Measurements from ENCODE around the gene PSMD9. TPM values are rescaled to one million over a fixed set of nuclear protein-coding genes. Genes with fewer than 3 reads are reported as not detected.

Gene PSMD9
- total RNA-seq, 1 experiment from 2014 or later: 86.4 TPM

- H3K27me3 ChIP-seq (replicated peaks; ENCODE audit: insufficient read depth, low read depth, low read length, poor library complexity): no peaks in the 10 kb centered on the region
- H3K4me3 ChIP-seq (ENCODE audit: low read depth, low read length, poor library complexity, severe bottlenecking): no peak overlapping the region
- BruUV-seq (replicated peaks): no TSS peak
- peaks cover 6% of the 10 kb centered on the region for H3K4me1 ChIP-seq (ENCODE audit: insufficient read depth, low read length, poor library complexity, severe bottlenecking)
- intact Hi-C loops (cut with micrococcal nuclease; ENCODE audit: unreplicated experiment): no loop called here
- no peak overlapping the region for H3K27ac ChIP-seq (ENCODE audit: low read depth, low read length, poor library complexity, severe bottlenecking)
- no peaks in the 10 kb centered on the region for H3K36me3 ChIP-seq (ENCODE audit: insufficient read depth, low read length, poor library complexity, severe bottlenecking)
- ChIA-PET CTCF (no interaction called here), POLR2A (ENCODE audit: low non-redundant PET) (no interaction called here)
- H3K9me3 ChIP-seq (ENCODE audit: low read depth, low read length, poor library complexity, severe bottlenecking): no peaks in the 10 kb centered on the region
- peak; percentile 40 for TF ChIP-seq CTCF (conservative IDR thresholded peaks at IDR 0.05; ENCODE audit: low read depth, low read length)
- no peak for TF ChIP-seq EZH2 (IDR thresholded peaks at IDR 0.05; ENCODE audit: borderline replicate concordance, low read depth, low read length, poor library complexity, severe bottlenecking)
- DNase-seq (ENCODE audit: low spot score): no peak
These were observed 67.0 kb downstream of the PSMD9 start for GRCh38 chr12:121955258-121956237.

GRCh38 chr12:121957861-121958515 is 69.4 kb downstream of the PSMD9 start:
- Histone ChIP-seq H3K4me1 (ENCODE audit: insufficient read depth, low read length, poor library complexity, severe bottlenecking) (peaks cover 6% of the 10 kb centered on the region), H3K4me3 (ENCODE audit: low read depth, low read length, poor library complexity, severe bottlenecking) (no peak overlapping the region), H3K27me3 (replicated peaks; ENCODE audit: insufficient read depth, low read depth, low read length, poor library complexity) (no peaks in the 10 kb centered on the region), H3K36me3 (ENCODE audit: insufficient read depth, low read length, poor library complexity, severe bottlenecking) (no peaks in the 10 kb centered on the region), H3K9me3 (ENCODE audit: low read depth, low read length, poor library complexity, severe bottlenecking) (no peaks in the 10 kb centered on the region), H3K27ac (ENCODE audit: low read depth, low read length, poor library complexity, severe bottlenecking) (no peak overlapping the region)
- DNase-seq (ENCODE audit: low spot score): no peak
- CTCF ChIA-PET: no interaction called here
- POLR2A ChIA-PET (ENCODE audit: low non-redundant PET): no interaction called here
- intact Hi-C loops (cut with micrococcal nuclease; ENCODE audit: unreplicated experiment): no loop called here
- no TSS peak for BruUV-seq (replicated peaks)
- TF ChIP-seq EZH2 (IDR thresholded peaks at IDR 0.05; ENCODE audit: borderline replicate concordance, low read depth, low read length, poor library complexity, severe bottlenecking): no peak
- TF ChIP-seq CTCF (conservative IDR thresholded peaks at IDR 0.05; ENCODE audit: low read depth, low read length): no peak

GRCh38 chr12:121958541-121959240 is 70.1 kb downstream of the PSMD9 start:
- H3K4me1 ChIP-seq (ENCODE audit: insufficient read depth, low read length, poor library complexity, severe bottlenecking): peaks cover 6% of the 10 kb centered on the region
- H3K4me3 ChIP-seq (ENCODE audit: low read depth, low read length, poor library complexity, severe bottlenecking): no peak overlapping the region
- H3K27ac ChIP-seq (ENCODE audit: low read depth, low read length, poor library complexity, severe bottlenecking): no peak overlapping the region
- ChIA-PET CTCF (no interaction called here), POLR2A (ENCODE audit: low non-redundant PET) (no interaction called here)
- intact Hi-C loops (cut with micrococcal nuclease; ENCODE audit: unreplicated experiment): no loop called here
- peak; percentile 14 for DNase-seq (ENCODE audit: low spot score)
- BruUV-seq (replicated peaks): no TSS peak
- no peaks in the 10 kb centered on the region for H3K9me3 ChIP-seq (ENCODE audit: low read depth, low read length, poor library complexity, severe bottlenecking)
- H3K27me3 ChIP-seq (replicated peaks; ENCODE audit: insufficient read depth, low read depth, low read length, poor library complexity): no peaks in the 10 kb centered on the region
- no peaks in the 10 kb centered on the region for H3K36me3 ChIP-seq (ENCODE audit: insufficient read depth, low read length, poor library complexity, severe bottlenecking)
- no peak for TF ChIP-seq EZH2 (IDR thresholded peaks at IDR 0.05; ENCODE audit: borderline replicate concordance, low read depth, low read length, poor library complexity, severe bottlenecking)
- no peak for TF ChIP-seq CTCF (conservative IDR thresholded peaks at IDR 0.05; ENCODE audit: low read depth, low read length)
